ENCODE measurements around the gene POMGNT2.
"Not testable (repeated sequence)": the region's sequence is repeated elsewhere in the genome, so short reads cannot be mapped to it uniquely, and the experiment has no call there.

The POMGNT2 gene

GRCh38 chr3:43059456-43059855, 46.4 kb downstream of the POMGNT2 start:
- H3K4me3 ChIP-seq (ENCODE audit: low read depth, low read length) = no peak overlapping the region
- DNase-seq (ENCODE audit: low read depth) = no peak

- no peak overlapping the region for H3K4me3 ChIP-seq (ENCODE audit: low read depth, low read length)
- no peak for DNase-seq (ENCODE audit: low read depth)
Measured at GRCh38 chr3:43055806-43056770, 49.8 kb downstream of the POMGNT2 start.

DNA sequence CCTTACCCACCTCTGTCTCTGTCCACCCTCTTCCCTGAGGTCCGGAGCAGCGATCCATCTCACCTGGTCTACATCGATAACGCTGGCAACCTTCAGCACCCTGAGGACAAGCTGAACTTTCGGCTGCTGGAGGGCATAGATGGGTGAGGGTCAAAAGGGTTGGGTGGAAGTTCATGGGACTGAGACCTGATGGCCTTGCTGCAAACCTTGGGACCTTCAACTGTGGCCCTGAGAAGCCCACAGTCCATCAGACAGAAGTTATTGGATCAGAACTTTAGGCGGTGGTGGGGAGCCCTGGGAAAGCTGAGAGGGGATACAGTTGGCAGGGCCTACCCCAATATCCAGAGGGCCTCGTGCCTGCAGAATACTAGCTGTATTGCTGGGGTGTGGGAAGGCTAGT, 50.5 kb downstream of the POMGNT2 start:
- DNase-seq (ENCODE audit: low read depth) = no peak
- H3K4me3 ChIP-seq (ENCODE audit: low read depth, low read length) = no peak overlapping the region

DNA sequence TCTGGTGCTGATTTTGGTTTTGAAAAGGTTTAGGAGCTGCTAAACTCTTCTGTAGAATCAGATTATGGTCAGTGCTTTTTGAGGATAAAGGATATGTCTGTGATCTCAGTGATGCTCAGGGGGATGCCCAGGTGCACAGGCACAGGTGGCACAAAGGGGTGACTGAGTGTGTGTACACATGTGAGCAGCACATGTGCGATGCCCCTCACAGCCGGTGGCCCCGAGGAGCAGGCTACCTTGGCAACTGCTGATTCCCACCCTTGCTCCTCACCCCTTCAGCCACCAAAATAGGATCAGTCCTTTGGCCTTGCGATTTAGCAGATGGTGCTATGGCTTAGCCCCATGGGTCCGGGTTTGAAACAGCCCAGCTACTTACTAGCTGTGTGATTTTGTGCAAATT, 51.1 kb downstream of the POMGNT2 start:
- no peak for DNase-seq (ENCODE audit: low read depth)
- H3K4me3 ChIP-seq (ENCODE audit: low read depth, low read length) = no peak overlapping the region

GRCh38 chr3:43053291-43053690, 52.6 kb downstream of the POMGNT2 start:
- DNase-seq (ENCODE audit: low read depth) = no peak
- H3K4me3 ChIP-seq (ENCODE audit: low read depth, low read length) = no peak overlapping the region

DNA sequence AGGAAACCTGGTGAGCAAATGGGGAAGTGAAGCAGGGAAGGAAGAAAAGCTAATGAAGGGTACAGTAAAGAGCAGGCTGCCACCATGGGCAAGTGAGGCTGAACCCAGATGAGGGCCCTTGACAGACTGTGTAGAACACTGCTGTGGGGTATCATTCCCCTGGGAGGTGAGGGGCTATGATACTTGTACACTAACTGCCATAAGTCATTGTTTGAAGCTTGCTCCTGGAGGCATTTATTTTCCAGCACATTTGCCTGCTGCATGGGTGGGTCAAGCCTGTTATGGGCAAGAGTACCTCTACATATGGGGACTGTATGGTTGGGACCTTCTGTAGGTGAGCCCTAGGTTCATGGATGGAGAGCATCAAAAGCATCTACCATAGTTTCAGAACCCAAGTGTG, 57.4 kb downstream of the POMGNT2 start:
- H3K4me3 ChIP-seq (ENCODE audit: low read depth, low read length) = no peak overlapping the region
- DNase-seq (ENCODE audit: low read depth) = no peak

- H3K4me3 ChIP-seq (ENCODE audit: low read depth, low read length) = no peak overlapping the region
- no peak for DNase-seq (ENCODE audit: low read depth)
Measured at GRCh38 chr3:43046583-43046982, 59.3 kb downstream of the POMGNT2 start.

GRCh38 chr3:43045079-43045478, 60.8 kb downstream of the POMGNT2 start:
- DNase-seq (ENCODE audit: low read depth); H3K4me3 ChIP-seq (ENCODE audit: low read depth, low read length): not testable (repeated sequence)

DNA sequence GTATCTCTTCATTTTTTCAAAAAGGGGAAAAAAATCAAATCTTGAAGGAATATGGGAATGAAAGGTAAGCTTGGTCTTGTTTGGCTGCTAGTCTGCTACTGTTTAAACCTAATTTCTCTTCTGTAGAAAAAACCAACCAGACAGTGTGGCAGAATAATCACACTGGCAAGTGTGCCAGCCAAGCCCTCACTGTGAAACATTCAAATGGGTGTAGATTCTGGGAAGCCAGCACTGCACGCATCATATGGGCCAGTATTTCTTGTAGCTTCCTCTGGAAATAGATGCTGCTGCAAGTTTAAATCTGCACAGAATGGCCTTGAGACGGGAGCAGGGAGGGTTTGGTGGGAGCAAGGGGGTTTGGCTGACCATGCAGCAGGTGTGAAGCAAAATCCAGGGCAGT, 62.1 kb downstream of the POMGNT2 start:
- DNase-seq (ENCODE audit: low read depth) = no peak
- no peak overlapping the region for H3K4me3 ChIP-seq (ENCODE audit: low read depth, low read length)

DNA sequence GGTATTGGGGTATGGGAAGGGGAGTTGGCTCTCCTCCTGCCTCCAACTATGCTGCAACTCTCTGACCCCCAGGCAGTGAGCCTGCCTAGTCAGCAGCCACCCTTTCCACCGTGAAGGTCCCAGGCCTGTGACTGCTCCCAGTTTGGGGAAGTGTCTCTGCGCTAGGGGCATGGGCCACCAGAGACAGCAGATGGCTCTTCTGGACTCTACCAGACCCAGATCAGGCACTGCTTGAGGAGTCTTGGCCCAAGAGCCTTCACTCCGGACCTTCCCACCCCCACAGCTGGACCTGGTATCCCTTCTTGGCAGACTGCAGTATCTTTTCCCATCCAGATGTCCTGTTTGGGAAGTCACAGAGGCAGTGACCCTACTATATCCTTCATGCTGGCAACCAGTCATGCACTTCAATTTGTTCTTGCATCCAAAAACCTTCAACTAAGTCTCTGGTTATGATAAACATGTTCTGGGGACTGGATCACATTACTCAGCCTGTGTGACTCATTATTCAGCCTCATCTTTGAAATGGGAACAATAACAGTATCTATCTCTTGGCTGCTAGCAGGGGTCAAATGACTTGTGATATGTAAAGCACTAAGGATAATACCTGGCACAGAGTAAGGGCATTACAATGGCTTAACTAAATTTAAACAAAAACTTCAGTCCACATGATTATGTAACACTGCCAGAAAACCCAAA, 62.7 kb downstream of the POMGNT2 start:
- DNase-seq (ENCODE audit: low read depth) = no peak
- no peak overlapping the region for H3K4me3 ChIP-seq (ENCODE audit: low read depth, low read length)

GRCh38 chr3:43041517-43041916, 64.4 kb downstream of the POMGNT2 start:
- H3K4me3 ChIP-seq (ENCODE audit: low read depth, low read length) = no peak overlapping the region

GRCh38 chr3:43038010-43038409, 67.9 kb downstream of the POMGNT2 start:
- H3K4me3 ChIP-seq (ENCODE audit: low read depth, low read length) = no peak overlapping the region
- DNase-seq (ENCODE audit: low read depth) = no peak

More at GRCh38 chr3:43041517-43041916, 64.4 kb downstream of the POMGNT2 start:
- no peak for DNase-seq (ENCODE audit: low read depth)

DNA sequence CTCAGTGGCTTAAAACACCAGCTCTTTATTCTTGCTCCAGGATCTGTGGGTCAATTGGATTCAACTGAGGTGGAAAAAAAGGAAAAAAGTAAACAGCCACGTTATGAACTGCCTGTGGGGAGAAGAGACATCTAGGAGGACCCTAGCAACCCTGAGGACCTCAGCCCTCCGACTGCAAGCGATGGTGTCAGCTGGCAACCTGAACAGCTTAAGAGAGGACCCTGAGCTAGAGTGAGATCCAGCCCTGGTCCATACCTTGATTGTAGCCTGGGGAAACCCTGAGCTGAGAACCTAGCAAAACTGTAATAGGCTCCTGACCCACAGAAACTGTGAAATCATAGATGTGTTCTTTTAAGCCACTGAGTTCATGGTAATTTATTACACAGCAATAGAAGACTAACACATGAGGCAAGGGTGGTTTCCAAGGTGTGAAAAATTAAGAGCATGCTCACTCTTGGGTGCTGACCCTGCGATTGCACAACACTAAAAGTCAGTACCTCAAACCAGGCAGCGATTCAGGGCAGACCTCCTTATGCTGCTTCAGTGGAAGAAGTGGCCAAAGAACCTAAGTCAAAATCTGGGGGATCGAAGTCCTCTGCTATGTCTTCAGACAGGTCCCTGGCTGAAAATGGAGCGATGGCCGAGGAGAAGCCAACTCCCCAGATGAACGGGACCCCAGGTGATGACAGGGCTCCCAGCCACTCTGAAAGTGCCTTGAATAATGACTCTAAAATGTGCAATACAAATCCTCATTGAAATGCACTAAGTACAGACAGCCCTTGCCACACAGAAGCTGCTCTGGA, 69.1 kb downstream of the POMGNT2 start:
- no peak for DNase-seq (ENCODE audit: low read depth)

DNA sequence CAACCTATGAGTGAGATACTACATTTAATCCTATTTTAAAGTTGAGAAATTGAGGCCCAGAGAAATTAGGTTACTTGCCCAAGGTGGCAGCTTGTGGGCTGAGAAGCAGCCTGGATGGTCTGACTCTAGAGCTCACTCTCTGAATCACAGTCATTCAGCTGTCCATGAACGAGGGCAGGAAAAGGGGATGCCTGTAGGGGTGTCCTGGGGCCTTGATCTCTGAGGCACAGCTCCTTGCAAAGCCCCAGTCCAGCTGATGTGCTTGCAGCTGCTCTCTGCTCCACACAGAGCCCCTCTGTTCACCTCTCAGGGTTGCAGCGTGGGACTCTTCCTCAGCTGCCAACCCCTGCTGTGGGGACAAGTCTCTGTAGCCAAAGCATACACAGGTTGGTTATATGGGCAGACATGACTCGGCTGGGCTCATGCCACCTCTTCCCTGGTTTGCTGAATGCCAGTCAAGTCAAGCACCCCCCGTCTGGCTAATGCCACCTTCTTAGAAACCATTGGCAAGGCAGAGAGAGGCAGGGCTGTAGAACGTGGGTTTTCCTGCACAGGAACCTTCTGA, 70.0 kb downstream of the POMGNT2 start:
- H3K4me3 ChIP-seq (ENCODE audit: low read depth, low read length) = no peak overlapping the region
- no peak for DNase-seq (ENCODE audit: low read depth)

More for the DNA sequence above, 69.1 kb downstream of the POMGNT2 start:
- H3K4me3 ChIP-seq (ENCODE audit: low read depth, low read length) = no peak overlapping the region

DNA sequence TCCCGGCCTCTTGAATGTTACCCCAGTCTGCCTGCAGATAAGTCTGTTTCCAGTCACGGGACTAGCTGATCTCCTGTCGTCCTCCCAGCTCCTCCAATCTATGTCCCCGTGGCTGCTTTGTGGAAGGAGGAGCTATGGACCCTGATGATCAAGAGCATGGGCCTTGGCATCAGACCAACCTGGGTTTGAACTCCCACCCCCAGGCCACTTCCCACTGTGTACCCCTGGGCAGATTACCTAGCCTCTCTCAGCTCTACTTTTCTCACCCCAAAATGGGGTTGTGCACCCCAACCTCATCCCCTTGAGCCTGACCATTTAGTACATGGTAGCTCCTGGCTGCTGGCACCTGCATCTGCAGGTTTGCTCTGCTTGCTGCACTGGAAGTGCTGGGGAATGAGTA, 71.0 kb downstream of the POMGNT2 start:
- no peak overlapping the region for H3K4me3 ChIP-seq (ENCODE audit: low read depth, low read length)
- no peak for DNase-seq (ENCODE audit: low read depth)

GRCh38 chr3:43034200-43034599, 71.7 kb downstream of the POMGNT2 start:
- no peak for DNase-seq (ENCODE audit: low read depth)
- H3K4me3 ChIP-seq (ENCODE audit: low read depth, low read length) = no peak overlapping the region

- H3K4me3 ChIP-seq (ENCODE audit: low read depth, low read length) = no peak overlapping the region
- no peak for DNase-seq (ENCODE audit: low read depth)
Measured at GRCh38 chr3:43032646-43033628, 72.9 kb downstream of the POMGNT2 start.

- no peak overlapping the region for H3K4me3 ChIP-seq (ENCODE audit: low read depth, low read length)
- DNase-seq (ENCODE audit: low read depth) = no peak
Measured at GRCh38 chr3:43031889-43032545, 73.9 kb downstream of the POMGNT2 start.

Data from skeletal muscle cell (primary cell).